Peyer's patch (tissue), 4 donors: Measurements from ENCODE around the gene VPS13C.

Experiments
- CTCF ChIP-seq, 6 experiments: fragments of 450-650 bp in 4 of 6; fragments of 200-600 bp in 2 of 6; sonication (generic) in 1 of 6; IDR thresholded peaks; one replicate each; pipeline ENCODE4 v1.5.1; 2017 to 2019; ENCODE audit warnings: antibody characterized with exemption in 6 of 6, mild to moderate bottlenecking in 3 of 6, moderate library complexity in 1 of 6
- POLR2A ChIP-seq, 2 donors: fragments of 450-650 bp; IDR thresholded peaks; one replicate each; pipeline ENCODE4 v1.5.1; 2017; ENCODE audit warnings: antibody characterized with exemption in 2 of 2, mild to moderate bottlenecking in 2 of 2, moderate library complexity in 2 of 2

GRCh38 chr15:61807281-61807929 lies 252.8 kb downstream of the VPS13C start:
- TF ChIP-seq POLR2A (IDR thresholded peaks at IDR 0.05) (no peak), CTCF (IDR thresholded peaks at IDR 0.05) (no peak)
